NCI-H446 (cell line): ENCODE measurements around the gene FOXF2.

ENCODE experiments used
- DNase-seq, 2 experiments: peaks; one replicate each; lab custom pipeline; 2025; lab: John Stamatoyannopoulos, UW

The FOXF2 gene

GRCh38 chr6:1407499-1407990 is 18.2 kb downstream of the FOXF2 start:
- DNase-seq: no peak

- no peak for DNase-seq
Measured at GRCh38 chr6:1409774-1410465, 20.5 kb downstream of the FOXF2 start.

- no peak for DNase-seq
Measured at GRCh38 chr6:1412901-1413300, 23.5 kb downstream of the FOXF2 start.

GRCh38 chr6:1415416-1416063 is 26.2 kb downstream of the FOXF2 start:
- no peak for DNase-seq

- no peak for DNase-seq
Measured at GRCh38 chr6:1416191-1416760, 26.9 kb downstream of the FOXF2 start.

GRCh38 chr6:1416820-1417219 is 27.4 kb downstream of the FOXF2 start:
- DNase-seq: no peak

GRCh38 chr6:1417718-1418117 is 28.3 kb downstream of the FOXF2 start:
- no peak for DNase-seq

- DNase-seq: no peak
Measured at GRCh38 chr6:1418471-1419191, 29.3 kb downstream of the FOXF2 start.

GRCh38 chr6:1420382-1420781 is 31.0 kb downstream of the FOXF2 start:
- no peak for DNase-seq

GRCh38 chr6:1422290-1422689 is 32.9 kb downstream of the FOXF2 start:
- no peak for DNase-seq

- no peak for DNase-seq
Measured at GRCh38 chr6:1423578-1423977, 34.2 kb downstream of the FOXF2 start.

GRCh38 chr6:1424306-1424927 is 35.0 kb downstream of the FOXF2 start:
- DNase-seq: peak in 1 of 2 experiments; percentile 18

- no peak for DNase-seq
Measured at GRCh38 chr6:1426416-1426815, 37.0 kb downstream of the FOXF2 start.

- no peak for DNase-seq
Measured at GRCh38 chr6:1435806-1436205, 46.4 kb downstream of the FOXF2 start.

GRCh38 chr6:1436334-1437306 is 47.2 kb downstream of the FOXF2 start:
- DNase-seq: peak; percentile 55 to 64

- DNase-seq: no peak
Measured at GRCh38 chr6:1437553-1438406, 48.4 kb downstream of the FOXF2 start.

GRCh38 chr6:1438471-1438881 is 49.1 kb downstream of the FOXF2 start:
- no peak for DNase-seq

GRCh38 chr6:1439349-1439748 is 50.0 kb downstream of the FOXF2 start:
- DNase-seq: no peak

GRCh38 chr6:1442929-1443328 is 53.6 kb downstream of the FOXF2 start:
- DNase-seq: no peak
